Subcutaneous adipose tissue (tissue), 4 donors: ENCODE data around the gene NHLH1. TPM values are rescaled to one million over a fixed set of nuclear protein-coding genes. Genes with fewer than 3 reads are reported as not detected.

Experiments used
- CTCF ChIP-seq: fragments of 450-650 bp; IDR thresholded peaks from one replicate; pipeline ENCODE4 v1.5.1; 2016; ENCODE audit warnings: low read depth, mild to moderate bottlenecking, control low read depth, antibody characterized with exemption, moderate library complexity
- total RNA-seq, 4 donors: library from RNA; depleted of rRNA; stranded (reverse); fragments of >200 nt; gene quantifications; one replicate each; pipeline ENCODE4 v1.1.0, GENCODE V29; 2016

The NHLH1 gene
- total RNA-seq, 4 donors from 2014 or later, result 0.17 to 1.5 TPM; not detected in 2

GRCh38 chr1:160415696-160416290 is 48.9 kb downstream of the NHLH1 start:
- TF ChIP-seq CTCF, result no peak

- no peak for TF ChIP-seq CTCF
These were observed 49.5 kb downstream of the NHLH1 start for GRCh38 chr1:160416369-160416768.

GRCh38 chr1:160418483-160418882 is 51.6 kb downstream of the NHLH1 start:
- no peak for TF ChIP-seq CTCF

GRCh38 chr1:160419150-160419837 is 52.4 kb downstream of the NHLH1 start:
- no peak for TF ChIP-seq CTCF

GRCh38 chr1:160419838-160420169 is 52.9 kb downstream of the NHLH1 start:
- TF ChIP-seq CTCF, result no peak

- no peak for TF ChIP-seq CTCF
These were observed 54.3 kb downstream of the NHLH1 start for GRCh38 chr1:160420881-160421842.

- no peak for TF ChIP-seq CTCF
These were observed 55.0 kb downstream of the NHLH1 start for GRCh38 chr1:160421881-160422280.
